ENCODE data around the gene LSM14A. TPM values are rescaled to one million over a fixed set of nuclear protein-coding genes. Genes with fewer than 3 reads are reported as not detected.
"Not testable (repeated sequence)": the region's sequence is repeated elsewhere in the genome, so short reads cannot be mapped to it uniquely, and the experiment has no call there.

Gene LSM14A
- total RNA-seq, 3 donors from 2014 or later = 106 to 129 (median 126) TPM

DNA sequence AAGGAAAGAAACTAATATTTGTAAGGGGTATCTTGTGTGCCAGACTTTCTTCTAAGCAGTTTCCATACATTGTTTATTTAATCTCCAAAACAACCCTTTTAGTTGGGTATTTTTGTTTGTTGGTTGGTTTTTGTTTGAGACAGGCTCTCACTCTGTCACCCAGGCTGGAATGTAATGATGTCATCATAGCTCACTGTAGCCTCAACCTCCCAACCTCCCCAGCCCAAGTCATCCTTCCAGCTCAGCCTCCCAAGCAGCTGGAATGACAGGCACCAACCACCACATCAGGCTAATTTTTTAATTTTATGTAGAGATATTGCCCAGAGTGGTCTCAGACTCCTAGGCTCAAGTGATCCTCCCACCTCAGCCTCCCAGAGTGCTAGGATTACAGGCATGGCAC, 41.2 kb upstream of the LSM14A start:
- H3K4me1 ChIP-seq = no peaks in the 10 kb centered on the region
- no peak for DNase-seq (ENCODE audit: low spot score in 2 of 2)
- H3K36me3 ChIP-seq = no peaks in the 10 kb centered on the region
- no peak overlapping the region for H3K27ac ChIP-seq
- no peaks in the 10 kb centered on the region for H3K27me3 ChIP-seq
- intact Hi-C loops (cut with DNase I; ENCODE audit: low total_unique reads) = no loop called here
- TF ChIP-seq POLR2AphosphoS5 (IDR thresholded peaks at IDR 0.05) (no peak), POLR2A (IDR thresholded peaks at IDR 0.05) (no peak)
- TF ChIP-seq, protein P1, sequence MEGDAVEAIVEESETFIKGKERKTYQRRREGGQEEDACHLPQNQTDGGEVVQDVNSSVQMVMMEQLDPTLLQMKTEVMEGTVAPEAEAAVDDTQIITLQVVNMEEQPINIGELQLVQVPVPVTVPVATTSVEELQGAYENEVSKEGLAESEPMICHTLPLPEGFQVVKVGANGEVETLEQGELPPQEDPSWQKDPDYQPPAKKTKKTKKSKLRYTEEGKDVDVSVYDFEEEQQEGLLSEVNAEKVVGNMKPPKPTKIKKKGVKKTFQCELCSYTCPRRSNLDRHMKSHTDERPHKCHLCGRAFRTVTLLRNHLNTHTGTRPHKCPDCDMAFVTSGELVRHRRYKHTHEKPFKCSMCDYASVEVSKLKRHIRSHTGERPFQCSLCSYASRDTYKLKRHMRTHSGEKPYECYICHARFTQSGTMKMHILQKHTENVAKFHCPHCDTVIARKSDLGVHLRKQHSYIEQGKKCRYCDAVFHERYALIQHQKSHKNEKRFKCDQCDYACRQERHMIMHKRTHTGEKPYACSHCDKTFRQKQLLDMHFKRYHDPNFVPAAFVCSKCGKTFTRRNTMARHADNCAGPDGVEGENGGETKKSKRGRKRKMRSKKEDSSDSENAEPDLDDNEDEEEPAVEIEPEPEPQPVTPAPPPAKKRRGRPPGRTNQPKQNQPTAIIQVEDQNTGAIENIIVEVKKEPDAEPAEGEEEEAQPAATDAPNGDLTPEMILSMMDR (IDR thresholded peaks at IDR 0.05) = no peak
- H3K9me3 ChIP-seq = no peaks in the 10 kb centered on the region
- no peak overlapping the region for H3K4me3 ChIP-seq

DNA sequence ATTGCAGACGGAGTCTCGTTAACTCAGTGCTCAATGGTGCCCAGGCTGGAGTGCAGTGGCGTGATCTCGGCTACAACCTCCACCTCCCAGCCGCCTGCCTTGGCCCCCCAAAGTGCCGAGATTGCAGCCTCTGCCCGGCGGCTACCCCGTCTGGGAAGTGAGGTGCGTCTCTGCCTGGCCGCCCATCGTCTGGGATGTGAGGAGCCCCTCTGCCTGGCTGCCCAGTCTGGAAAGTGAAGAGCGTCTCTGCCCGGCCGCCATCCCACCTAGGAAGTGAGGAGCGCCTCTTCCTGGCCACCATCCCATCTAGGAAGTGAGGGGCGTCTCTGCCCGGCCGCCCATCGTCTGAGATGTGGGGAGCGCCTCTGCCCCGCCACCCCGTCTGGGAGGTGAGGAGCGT, 40.2 kb upstream of the LSM14A start:
- H3K4me1 ChIP-seq; H3K4me3 ChIP-seq; DNase-seq (ENCODE audit: low spot score in 2 of 2); H3K36me3 ChIP-seq; H3K27ac ChIP-seq; H3K9me3 ChIP-seq; H3K27me3 ChIP-seq; intact Hi-C loops (cut with DNase I; ENCODE audit: low total_unique reads): not testable (repeated sequence)

DNA sequence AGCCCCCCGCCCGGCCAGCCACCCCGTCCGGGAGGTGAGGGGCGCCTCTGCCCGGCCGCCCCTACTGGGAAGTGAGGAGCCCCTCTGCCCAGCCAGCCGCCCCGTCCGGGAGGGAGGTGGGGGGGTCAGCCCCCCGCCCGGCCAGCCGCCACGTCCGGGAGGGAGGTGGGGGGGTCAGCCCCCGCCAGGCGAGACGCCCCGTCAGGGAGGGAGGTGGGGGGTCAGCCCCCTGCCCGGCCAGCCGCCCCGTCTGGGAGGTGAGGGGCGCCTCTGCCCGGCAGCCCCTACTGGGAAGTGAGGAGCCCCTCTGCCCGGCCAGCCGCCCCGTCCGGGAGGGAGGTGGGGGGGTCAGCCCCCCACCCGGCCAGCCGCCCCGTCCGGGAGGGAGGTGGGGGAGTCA, 39.6 kb upstream of the LSM14A start:
- H3K27me3 ChIP-seq; H3K4me1 ChIP-seq; DNase-seq (ENCODE audit: low spot score in 2 of 2); H3K9me3 ChIP-seq; H3K4me3 ChIP-seq; H3K27ac ChIP-seq; intact Hi-C loops (cut with DNase I; ENCODE audit: low total_unique reads); H3K36me3 ChIP-seq: not testable (repeated sequence)

DNA sequence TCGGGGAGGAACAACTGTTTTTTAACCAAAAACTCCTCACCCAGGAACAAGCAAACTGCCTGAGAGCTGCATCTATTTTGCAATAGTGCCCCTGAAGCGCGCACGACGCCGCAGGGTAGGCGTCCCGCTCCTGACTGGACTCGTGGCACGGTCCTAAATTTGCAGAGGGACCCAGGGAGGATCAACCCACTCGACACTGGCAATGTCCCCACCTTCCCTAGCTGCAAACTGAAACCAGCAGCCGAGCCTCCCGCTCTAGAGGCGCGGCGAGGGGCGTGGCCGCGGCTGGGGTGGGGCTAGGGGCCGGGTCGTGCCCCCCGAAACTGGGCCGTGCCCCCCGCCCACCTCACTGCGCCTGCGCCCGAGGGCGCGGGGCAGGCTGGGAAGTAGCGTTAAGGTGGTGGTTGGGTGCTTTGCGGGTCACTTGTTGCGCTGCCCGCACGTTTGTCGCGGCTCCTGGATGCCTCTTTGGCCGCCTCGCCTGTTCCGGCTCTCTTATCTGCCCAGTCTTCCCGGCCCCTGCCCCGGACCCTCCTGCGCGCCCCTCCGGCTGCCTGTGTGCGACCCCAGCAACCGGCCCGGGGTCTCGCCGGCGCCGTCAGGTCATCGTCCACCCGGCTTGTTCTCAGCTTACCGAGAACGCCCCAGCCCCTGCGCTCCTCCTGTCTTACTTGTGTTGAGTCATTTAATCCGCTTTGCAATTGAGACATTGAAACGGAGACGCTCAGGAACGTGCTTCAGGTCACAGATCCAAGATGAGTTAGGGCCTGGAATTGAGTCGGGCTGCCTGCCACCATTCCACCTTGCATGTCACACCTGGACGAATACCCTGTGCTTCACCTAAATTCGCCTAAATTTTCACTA, 37.9 kb upstream of the LSM14A start:
- H3K27ac ChIP-seq = peak overlapping the region; percentile 85 to 88
- peak overlapping the region; percentile 70 to 84 (median 82) for H3K4me3 ChIP-seq
- H3K27me3 ChIP-seq = no peaks in the 10 kb centered on the region
- H3K9me3 ChIP-seq = no peaks in the 10 kb centered on the region
- no peaks in the 10 kb centered on the region for H3K4me1 ChIP-seq
- intact Hi-C loops (cut with DNase I; ENCODE audit: low total_unique reads) = no loop called here
- peak; percentile 64 to 69 for DNase-seq (ENCODE audit: low spot score in 2 of 2)
- no peaks in the 10 kb centered on the region for H3K36me3 ChIP-seq
- TF ChIP-seq, protein P1 (IDR thresholded peaks at IDR 0.05) = no peak
- TF ChIP-seq POLR2AphosphoS5 (IDR thresholded peaks at IDR 0.05) = peak in 2 of 3 donors; percentile 35 to 52
- peak; percentile 38 for TF ChIP-seq POLR2A (IDR thresholded peaks at IDR 0.05)

DNA sequence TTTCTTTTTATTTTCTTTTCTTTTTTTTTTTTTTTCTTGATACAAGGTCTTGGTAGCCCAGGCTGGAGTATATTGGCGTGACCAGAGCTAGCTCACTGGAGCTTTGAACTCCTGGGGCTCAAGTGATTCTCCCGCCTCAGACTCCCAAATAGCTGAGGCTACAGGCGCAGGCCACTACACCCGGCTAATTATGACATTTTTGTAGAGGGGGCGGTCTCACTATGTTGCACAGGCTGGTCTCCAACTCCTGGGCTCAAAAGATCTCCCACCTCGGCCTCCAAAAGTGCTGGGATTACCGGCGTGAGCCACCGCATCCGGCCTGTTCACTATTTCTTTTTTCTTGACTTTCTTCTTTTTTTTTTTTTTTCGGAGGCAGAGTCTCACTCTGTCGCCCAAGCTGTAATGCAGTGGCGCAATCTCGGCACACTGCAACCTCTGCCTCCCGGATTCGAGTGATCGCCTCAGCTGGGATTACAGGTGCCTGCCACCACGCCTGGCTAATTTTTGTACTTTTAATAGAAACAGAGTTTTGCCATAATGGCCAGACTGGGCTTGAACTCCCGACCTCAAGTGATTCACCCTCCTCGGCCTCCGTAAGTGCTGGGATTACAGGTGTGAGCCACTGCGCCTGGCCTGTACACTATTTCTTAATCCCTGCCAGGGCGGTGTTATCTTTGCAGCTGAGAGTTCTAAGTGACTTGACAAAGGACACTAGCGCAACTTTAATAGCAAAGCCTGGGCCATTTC, 37.1 kb upstream of the LSM14A start:
- no peak for DNase-seq (ENCODE audit: low spot score in 2 of 2)
- Histone ChIP-seq H3K9me3 (no peaks in the 10 kb centered on the region), H3K36me3 (no peaks in the 10 kb centered on the region), H3K4me1 (no peaks in the 10 kb centered on the region), H3K27ac (peak overlapping the region in 1 of 2 donors; percentile 85), H3K27me3 (no peaks in the 10 kb centered on the region), H3K4me3 (peak overlapping the region; percentile 70 to 84 (median 82))
- TF ChIP-seq POLR2A (IDR thresholded peaks at IDR 0.05) (no peak), POLR2AphosphoS5 (IDR thresholded peaks at IDR 0.05) (no peak)
- TF ChIP-seq, protein P1 (IDR thresholded peaks at IDR 0.05) = no peak
- intact Hi-C loops (cut with DNase I; ENCODE audit: low total_unique reads) = no loop called here

Measured in breast epithelium (tissue), 4 donors.